HG02884 (cell line): ENCODE results near the gene SKAP1.
"Not testable (repeated sequence)": the region's sequence is repeated elsewhere in the genome, so short reads cannot be mapped to it uniquely, and the experiment has no call there.

Experiments
- ATAC-seq: cut with Tn5 transposase; IDR thresholded peaks from one replicate; pipeline ENCODE4 v1.9.1; 2021; ENCODE audit warnings: mild to moderate bottlenecking, moderate library complexity; ENCODE audit not compliant: unreplicated experiment

SKAP1 gene

GRCh38 chr17:48293319-48294019 is 136.5 kb downstream of the SKAP1 start:
- no peak for ATAC-seq

- no peak for ATAC-seq
Measured at GRCh38 chr17:48290378-48290777, 139.6 kb downstream of the SKAP1 start.

- ATAC-seq = not testable (repeated sequence)
Measured at GRCh38 chr17:48286917-48287316, 143.1 kb downstream of the SKAP1 start.

- ATAC-seq = no peak
Measured at GRCh38 chr17:48285614-48286013, 144.4 kb downstream of the SKAP1 start.

GRCh38 chr17:48283907-48284306 is 146.1 kb downstream of the SKAP1 start:
- ATAC-seq = no peak

GRCh38 chr17:48283411-48283810 is 146.6 kb downstream of the SKAP1 start:
- ATAC-seq = no peak

GRCh38 chr17:48282303-48282702 is 147.7 kb downstream of the SKAP1 start:
- ATAC-seq = no peak

GRCh38 chr17:48278760-48279491 is 151.1 kb downstream of the SKAP1 start:
- no peak for ATAC-seq

- ATAC-seq = no peak
Measured at GRCh38 chr17:48276776-48277175, 153.2 kb downstream of the SKAP1 start.

GRCh38 chr17:48270899-48271298 is 159.1 kb downstream of the SKAP1 start:
- no peak for ATAC-seq

GRCh38 chr17:48269209-48269608 is 160.8 kb downstream of the SKAP1 start:
- ATAC-seq = no peak

- no peak for ATAC-seq
Measured at GRCh38 chr17:48263731-48264035, 166.3 kb downstream of the SKAP1 start.

- no peak for ATAC-seq
Measured at GRCh38 chr17:48262982-48263730, 166.9 kb downstream of the SKAP1 start.

GRCh38 chr17:48261297-48261880 is 168.6 kb downstream of the SKAP1 start:
- ATAC-seq = no peak

GRCh38 chr17:48259694-48260291 is 170.2 kb downstream of the SKAP1 start:
- ATAC-seq = no peak

- no peak for ATAC-seq
Measured at GRCh38 chr17:48258331-48258730, 171.7 kb downstream of the SKAP1 start.

- no peak for ATAC-seq
Measured at GRCh38 chr17:48255759-48256158, 174.3 kb downstream of the SKAP1 start.

GRCh38 chr17:48254896-48255295 is 175.1 kb downstream of the SKAP1 start:
- no peak for ATAC-seq

GRCh38 chr17:48253975-48254374 is 176.0 kb downstream of the SKAP1 start:
- ATAC-seq = no peak

GRCh38 chr17:48251950-48252349 is 178.1 kb downstream of the SKAP1 start:
- ATAC-seq = no peak

- ATAC-seq = no peak
Measured at GRCh38 chr17:48250949-48251348, 179.1 kb downstream of the SKAP1 start.
